Activated naive CD4-positive, alpha-beta T cell treated with Interleukin-2 at 50 U/mL for 16 hours (primary cell): ENCODE measurements around the gene METTL5.
"Not testable (repeated sequence)": the region's sequence is repeated elsewhere in the genome, so short reads cannot be mapped to it uniquely, and the experiment has no call there.

ENCODE experiments used
- DNase-seq: peaks from one replicate; pipeline ENCODE4 v3.0.0-alpha.2; 2020

The METTL5 gene

DNA sequence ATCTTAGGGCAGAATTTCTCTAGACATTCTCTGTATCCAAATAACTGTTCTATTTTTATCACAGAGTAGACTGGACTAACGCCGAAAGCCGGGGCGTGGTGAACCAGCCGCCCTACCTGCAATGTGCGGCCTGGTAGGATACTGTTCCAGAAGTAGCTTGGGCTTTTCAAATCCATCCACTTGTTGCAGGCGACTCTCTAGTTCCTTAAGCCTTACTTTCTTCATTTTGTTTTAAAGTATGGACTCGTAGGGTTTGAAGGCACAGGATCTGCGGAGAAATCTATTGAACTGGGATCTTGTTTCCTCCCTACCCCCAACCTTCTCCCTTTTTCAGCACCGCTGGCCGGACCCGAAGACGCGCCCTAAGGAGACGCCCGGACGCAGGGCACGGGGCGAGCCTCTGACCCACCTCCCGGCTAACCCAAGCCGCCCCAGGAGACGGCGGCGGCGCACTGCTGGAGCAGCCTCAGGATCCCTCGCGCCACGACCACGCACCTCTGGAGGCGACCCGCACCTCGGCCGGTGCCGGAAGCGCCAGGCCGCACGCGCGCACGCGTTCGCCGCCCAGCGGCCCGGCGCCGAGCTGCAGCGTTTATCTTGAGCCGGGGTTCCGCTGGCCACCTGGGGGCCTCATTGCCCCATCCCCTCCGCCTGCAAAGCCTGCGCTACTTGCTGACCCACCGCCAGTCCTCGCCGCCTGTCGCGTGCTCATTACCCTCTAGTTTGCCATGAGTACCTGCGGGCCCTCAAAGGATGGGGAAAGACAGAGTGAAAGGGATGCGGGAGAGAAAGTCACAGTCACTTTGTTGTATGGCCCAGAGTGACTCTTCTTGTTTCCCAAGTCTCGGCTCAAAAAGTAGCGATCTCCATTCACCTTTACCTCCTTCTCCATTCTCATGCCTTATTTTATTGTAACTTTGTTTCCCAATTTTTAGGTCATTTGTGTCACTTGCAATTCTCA lies at the start of gene METTL5:
METTL5 (minus strand) TSS at position 533 of the 961 bp plus-strand sequence; CDS start at position 225, 308 bp downstream.
- peak; percentile 85 for DNase-seq

DNA sequence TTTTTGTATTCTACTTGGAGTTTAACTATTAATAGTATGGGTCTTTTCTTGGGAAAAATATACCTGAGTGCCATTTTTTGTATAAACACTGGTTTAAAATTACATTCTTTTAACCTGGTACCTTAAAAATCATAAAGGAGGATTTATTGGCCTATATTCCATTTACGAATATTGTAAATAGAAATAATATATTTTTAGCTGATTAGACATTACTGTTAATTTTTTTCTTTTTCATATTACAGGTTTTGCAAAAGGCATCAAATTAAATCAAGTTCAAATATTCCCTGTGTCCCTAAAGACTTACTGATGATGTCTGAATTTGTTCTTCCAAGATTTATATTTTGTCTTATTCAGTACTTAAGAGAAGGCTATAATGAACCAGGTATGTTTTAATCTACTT lies 47.3 kb upstream of the METTL5 start:
- DNase-seq = no peak

DNA sequence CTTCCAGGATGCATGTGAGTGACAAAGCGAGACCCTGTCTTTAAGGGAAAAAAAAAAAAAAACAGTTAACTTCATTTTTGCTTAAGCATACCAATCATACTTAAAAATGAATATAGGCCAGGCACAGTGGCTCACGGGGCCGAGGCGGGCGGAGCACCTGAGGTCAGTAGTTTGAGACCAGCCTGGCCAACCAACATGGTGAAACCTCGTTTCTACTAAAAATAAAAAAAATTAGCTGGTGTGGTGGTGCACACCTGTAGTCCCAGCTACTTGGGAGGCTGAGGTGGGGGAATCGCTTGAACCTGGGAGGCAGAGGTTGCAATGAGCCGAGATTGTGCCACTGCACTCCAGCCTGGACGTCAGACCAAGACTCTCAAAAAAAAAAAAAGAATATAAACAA lies 46.7 kb upstream of the METTL5 start:
- not testable (repeated sequence) for DNase-seq

DNA sequence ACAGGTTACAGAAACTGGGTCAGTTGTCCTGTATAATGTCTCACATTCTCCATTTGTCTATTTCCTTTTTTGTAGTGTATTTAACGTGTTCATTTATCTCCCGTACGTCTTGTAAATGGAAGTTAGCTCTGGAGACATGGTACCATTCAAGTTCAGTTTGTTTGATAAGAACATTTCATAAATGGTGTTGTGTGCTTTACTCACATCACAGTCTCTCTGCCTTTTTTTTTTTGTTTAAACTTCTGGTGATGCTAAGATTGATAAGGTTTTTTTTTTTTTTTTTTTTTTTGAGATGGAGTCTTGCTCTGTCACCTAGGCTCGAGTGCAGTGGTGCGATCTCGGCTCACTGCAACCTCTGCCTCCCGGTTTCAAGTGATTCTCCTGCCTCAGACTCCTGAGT lies 44.2 kb upstream of the METTL5 start:
- DNase-seq = no peak

DNA sequence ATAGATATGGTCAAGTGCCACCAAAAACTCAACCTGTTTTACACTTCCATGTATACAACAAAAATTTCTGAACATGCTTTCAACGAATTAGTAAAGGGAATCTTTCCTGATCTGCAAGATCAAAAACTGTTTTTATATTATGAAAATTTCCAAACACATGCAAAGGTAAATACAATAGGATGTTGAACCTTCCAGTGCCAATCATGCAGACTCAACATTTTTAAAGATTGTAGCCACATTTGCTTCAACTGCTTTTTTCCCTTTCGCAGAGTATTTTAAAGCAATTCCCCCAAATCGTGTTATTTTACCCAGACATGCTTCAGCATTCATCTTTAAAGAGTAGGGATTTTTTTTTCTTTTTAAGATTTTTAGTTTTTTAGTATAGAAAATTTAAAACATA lies 42.9 kb upstream of the METTL5 start:
- DNase-seq = no peak

DNA sequence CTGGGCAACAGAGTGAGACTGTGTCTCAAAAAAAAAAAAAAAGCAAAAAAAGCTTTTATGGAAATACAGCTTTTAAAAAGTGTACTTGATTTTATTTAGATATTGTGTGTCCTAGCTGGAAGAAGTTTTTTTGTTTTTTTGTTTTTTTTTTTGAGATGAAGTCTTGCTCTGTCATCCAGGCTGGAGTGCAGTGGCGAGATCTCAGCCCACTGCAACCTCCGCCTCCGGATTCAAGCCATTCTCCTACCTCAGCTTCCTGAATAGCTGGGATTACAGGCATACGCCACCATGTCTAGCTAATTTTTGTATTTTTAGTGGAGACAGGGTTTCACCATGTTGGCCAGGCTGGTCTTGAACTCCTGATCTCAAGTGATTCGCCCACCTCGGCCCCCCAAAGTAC lies 41.5 kb upstream of the METTL5 start:
- not testable (repeated sequence) for DNase-seq

DNA sequence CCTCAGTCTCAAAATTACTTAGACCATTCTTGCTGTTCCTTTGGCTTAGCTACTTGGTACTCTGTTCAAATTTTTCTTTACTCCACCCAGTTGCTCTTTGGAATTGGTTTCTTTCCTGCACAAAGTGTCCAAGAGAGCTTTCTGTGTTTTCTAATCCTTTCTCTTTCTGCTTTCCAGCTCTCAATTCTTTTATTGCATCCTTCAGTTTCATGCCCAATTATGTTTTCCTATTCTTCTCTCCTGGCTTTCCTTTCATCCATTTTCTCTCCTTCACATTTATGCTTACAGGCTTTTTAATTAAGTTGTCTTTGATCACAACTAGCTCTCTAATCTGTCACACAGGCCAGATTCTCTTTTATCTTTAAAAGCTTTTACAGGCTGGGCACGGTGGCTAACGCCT lies 40.8 kb upstream of the METTL5 start:
- no peak for DNase-seq

DNA sequence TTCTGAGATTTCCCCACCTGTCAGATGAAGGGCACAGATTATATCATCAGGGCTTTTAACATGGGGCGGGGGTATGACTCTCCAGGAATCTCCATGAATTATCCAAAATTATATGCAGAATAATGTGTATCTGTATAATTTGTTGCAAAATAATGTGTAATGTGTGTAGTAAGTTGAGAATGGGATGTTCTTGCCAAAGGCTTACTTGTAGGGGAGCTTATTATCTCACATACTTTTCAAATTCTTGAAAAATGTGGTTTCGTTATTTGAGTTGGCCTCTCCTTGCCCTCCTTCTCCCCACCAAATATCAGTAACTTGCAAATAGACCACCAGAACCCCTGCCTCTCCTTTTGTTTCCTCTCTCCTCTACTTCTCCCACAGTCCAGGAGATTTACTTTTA lies 38.1 kb upstream of the METTL5 start:
- no peak for DNase-seq

DNA sequence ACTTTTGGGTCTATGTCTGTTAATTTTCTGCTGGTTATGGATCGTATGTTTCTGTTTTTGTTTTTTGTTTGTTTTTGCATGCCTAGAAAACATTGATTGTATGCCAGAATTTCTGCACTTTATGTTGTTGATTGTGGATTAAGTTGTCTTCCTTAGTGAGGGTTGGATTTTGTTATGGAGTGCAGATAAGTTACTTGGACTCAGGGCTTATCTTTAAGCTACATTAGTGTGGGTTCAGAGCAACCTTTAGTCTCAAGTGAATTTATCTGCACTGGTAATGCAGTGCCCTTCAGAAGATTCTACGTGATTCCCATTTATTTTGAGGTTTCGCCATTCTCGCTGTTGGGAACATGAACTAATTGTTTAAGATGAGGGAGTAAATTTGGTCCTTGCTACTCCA lies 35.4 kb upstream of the METTL5 start:
- DNase-seq = no peak

DNA sequence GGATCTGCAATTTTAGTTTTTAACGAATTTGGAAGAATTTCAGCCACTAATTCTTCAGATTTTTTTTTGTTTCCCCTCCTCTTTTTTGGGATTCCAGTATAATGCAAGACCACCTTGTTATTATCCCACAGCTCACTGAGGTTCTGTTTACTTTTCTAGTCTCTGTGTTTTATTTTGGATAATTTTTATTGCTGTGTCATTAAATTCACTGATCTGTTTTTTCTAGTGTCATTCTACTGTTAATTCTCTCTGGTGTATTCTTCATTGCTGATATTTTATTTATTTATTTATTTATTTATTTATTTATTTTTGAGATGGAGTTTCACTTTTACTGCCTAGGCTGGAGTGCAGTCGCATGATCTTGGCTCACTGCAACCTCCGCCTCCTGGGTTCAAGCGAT lies 34.7 kb upstream of the METTL5 start:
- DNase-seq = no peak

DNA sequence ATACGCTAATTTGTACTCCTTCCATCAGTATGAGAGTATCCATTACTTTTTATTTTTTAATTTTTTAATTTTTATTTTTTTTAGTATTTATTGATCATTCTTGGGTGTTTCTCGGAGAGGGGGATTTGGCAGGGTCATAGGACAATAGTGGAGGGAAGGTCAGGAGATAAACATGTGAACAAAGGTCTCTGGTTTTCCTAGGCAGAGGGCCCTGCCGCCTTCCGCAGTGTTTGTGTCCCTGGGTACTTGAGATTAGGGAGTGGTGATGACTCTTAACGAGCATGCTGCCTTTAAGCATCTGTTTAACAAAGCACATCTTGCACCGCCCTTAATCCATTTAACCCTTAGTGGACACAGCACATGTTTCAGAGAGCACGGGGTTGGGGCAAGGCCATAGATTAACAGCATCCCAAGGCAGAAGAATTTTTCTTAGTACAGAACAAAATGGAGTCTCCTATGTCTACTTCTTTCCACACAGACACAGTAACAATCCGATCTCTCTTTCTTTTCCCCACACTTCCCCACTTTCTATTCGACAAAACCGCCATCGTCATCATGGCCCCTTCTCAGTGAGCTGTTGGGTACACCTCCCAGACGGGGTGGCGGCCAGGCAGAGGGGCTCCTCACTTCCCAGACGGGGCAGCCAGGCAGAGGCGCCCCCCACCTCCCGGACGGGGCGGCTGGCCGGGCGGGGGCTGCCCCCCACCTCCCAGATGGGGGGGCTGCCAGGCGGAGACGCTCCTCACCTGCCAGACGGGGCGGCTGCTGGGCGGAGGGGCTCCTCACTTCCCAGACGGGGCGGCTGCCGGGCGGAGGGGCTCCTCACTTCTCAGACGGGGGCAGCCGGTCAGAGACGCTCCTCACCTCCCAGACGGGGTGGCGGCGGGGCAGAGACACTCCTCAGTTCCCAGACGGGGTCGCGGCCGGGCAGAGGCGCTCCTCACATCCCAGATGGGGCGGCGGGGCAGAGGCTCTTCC lies 30.9 kb upstream of the METTL5 start:
- not testable (repeated sequence) for DNase-seq

DNA sequence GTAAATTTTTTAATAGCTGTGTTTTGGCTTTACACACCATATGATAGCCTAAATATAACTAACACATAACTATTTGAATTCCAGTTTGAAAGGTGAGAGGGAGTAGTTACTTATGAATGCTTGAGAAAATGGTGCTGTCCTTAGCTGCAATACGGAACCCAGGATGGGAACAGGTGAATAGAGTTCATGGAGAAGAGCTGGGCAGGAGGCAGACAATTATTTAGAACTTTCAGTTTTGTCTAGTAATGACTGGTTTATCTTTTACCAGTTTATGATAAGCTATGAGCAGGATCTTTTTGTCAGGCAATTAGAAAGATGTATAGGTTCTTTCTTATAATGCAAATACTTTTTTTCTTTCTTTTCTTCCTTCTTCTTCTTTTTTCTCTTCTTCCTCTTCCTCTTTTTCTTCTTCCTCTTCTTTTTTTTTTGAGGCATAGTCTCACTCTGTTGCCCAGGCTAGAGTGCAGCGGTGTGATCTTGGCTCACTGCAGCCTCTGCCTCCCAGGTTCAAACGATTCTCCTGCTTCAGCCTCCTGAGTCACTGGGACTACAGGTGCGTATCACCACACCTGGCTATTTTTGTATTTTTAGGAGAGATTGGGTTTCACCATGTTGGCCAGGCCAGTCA lies 28.4 kb upstream of the METTL5 start:
- no peak for DNase-seq

DNA sequence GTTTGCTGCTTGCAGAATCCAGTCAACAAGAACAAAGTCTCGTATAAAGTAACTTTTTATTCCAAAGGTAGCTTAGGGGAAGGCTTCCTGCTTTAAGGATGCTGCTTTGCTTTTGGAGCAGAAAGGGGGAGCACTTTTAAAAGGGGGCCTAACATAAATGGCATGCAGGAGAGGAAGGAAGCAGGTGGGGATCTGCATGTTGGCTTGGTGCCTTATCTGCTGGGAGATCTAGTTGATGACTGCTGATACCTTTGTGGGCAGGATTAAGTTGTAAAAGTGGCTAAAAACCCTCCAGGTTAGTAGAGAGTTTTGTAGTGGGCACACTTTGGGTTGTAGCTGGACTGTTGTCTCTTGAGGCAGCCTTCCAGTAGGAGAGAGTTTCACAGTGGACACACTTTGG lies 25.0 kb upstream of the METTL5 start:
- no peak for DNase-seq

DNA sequence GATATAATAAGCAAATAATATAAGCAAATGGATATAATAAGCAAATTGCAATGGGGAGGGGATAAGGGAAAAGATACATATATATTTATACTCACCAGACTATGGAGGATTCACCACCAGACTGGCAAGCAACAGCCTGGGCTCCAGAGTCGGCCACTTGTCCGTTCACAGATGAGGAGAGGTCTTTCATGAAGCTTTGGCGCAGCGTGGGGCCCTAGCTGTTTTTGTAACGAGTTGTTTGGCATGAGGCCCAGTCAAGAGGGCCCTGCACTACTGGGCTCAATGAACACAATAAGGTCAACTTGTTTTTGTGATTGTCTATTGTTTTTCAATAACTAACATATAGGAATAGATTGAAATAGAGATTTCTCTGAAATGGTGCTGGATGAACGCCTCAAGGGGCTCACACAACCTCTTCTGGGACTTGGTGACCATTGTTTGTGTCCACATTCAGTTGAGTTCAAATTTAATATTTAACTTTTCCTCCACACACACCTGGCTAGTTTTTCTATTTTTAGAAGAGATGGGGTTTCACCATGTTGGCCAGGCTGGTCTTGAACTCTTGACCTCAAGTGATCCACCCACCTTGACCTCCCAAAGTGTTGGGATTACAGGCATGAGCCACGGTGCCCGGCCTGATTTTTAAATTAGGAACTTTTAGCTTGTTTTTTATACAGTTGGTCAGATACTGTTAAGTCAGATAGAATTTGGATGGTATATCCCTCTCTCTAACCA lies 24.4 kb upstream of the METTL5 start:
- not testable (repeated sequence) for DNase-seq

DNA sequence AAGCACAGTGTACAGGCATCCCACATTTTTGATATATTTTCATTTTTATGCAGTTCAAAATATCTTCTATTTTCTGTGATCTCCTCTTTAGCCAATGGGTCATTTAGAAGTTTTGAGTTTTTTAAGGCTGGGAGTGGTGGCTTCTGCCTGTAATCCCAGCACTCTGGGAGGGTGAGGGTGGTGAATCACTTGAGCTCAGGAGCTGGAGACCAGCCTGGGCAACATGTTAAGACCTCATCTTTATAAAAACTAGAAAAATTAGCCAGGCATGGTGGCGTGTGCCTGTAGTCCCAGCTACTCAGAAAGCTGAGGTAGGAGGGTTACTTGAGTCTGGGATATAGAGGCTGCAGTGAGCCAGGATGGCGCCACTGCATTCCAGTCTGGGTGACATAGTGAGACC lies 20.3 kb upstream of the METTL5 start:
- DNase-seq = no peak

DNA sequence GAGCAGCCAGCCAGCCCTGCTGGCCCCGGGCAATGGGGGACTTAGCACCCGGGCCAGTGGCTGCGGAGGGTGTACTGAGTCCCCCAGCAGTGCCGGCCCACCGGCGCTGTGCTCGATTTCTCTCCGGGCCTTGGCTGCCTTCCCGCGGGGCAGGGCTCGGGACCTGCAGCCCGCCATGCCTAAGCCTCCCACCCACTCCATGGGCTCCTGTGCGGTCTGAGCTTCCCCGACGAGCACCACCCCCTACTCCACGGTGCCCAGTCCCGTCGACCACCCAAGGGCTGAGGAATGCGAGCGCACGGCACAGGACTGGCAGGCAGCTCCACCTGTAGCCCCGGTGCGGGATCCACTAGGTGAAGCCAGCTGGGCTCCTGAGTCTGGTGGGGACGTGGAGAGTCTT lies 16.9 kb upstream of the METTL5 start:
- DNase-seq = not testable (repeated sequence)

DNA sequence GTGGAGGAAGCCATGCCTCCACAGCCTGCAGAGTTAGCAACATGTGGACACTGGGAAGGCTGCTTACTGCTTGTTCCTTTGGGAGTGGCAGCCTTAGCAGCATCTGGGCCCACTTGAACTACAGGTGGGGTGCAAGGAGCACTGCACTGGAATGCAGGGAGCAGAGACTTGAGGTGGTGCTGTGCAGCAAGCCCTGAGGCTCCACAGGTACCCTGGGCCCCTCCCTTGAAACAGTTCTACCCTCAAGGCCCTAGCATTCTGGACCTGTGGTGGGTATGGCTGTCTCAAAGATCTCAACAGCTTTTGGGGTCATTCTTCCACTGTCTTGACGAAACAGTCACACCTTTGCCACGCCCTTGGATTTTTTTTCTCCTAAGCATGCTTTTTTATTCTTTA lies 16.0 kb upstream of the METTL5 start:
- DNase-seq = no peak

DNA sequence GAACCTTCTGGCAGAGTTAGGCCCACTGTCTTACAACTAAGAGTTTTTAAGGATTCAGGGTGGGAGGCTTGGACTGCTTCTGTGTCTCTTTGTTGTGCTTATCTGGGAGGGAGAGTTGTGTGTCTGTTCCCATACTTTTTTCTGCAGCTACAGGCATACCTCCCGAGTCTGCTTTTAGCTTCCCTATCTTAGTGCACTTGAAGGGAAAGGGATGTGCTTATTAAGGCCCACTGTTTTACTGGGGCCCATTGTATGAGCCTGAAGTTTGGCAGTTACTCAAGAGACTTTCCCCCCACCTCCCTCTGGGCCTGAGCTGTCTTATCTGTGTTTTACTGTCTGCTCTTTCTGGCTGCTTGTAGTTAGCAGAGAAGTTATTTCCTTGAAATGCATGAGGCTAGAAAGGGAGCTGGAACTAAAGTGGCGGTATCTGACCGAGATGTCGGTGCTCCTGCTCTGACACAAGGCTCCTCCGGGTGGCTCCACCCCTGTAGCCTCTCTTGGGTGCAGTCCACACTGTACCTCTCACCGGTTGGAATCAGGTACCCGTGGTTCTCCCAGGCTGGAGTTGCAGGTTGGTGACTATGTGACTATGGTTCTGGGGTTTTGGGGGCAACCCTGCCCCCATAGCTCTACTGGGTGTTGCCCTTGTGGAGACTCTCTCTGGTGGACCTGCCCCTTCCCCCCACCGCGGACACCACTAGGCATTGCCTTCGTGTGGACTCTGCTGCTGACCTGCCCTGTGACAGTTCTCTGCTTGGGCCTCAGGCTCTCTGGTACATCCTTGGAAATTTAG lies 15.4 kb upstream of the METTL5 start:
- no peak for DNase-seq

DNA sequence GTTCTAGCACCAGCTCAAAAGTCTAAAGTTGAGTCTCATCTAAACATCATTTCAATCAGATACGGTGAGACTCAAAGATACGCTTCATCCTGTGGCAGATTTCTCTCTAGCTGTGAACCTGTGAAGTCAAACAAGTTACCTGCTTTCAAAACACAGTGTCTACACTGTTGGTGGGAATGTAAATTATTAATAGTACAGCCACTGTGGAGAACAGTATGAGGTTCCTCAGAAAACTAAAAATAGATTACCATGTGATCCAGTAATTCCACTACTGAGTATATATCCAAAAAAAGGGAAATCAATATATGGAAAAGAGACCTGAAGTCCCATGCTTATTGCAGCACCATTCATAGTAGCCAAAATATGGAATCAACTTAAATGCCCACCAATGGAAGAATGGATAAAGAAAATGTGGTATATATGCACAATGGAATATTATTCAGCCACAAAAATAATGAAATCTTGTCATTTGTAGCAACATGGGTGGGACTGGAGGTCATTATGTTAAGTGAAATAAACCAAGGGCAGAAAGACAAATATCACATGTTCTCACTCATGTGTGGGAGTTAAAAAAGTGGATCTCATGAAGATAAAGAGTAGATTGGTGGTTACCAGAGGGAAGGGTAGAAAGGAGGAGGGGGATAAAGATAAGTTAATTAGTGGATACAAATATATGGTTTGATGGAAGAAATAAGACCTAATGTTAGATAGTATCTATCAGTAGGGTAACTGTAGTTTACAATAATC lies 14.2 kb upstream of the METTL5 start:
- DNase-seq = no peak

DNA sequence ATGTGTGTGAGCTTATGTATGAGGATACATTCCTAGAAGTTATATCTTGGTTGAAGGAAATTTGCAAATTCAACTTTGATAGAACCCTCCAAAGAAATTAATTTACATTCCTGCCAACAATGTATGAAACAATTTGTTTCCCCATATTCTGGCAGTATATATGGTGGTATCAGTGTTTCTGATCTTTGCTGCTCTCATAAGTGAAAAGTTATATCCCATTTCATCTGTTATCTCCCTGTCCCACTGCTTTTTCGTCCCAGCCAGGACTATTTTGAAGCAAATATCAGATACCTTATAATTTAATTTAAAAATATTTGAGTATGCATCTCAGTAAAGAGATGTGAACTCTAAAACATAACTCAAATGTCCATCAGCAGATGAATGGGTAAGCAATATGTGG lies 9.7 kb upstream of the METTL5 start:
- DNase-seq = no peak
